Activated T-cell treated with anti-CD3 and anti-CD28 coated beads, Interleukin-2, amount 50 U/mL, for 24 hours (primary cell): ENCODE data around the gene PLD4.

Experiments used
- DNase-seq: peaks from one replicate; pipeline ENCODE4 v3.0.0-alpha.2; 2020
- H3K27ac Mint-ChIP-seq: 2 replicates; pipeline ENCODE4 v1.8.0; 2020; ENCODE audit warnings: mild to moderate bottlenecking, mixed read lengths
- H3K27me3 Mint-ChIP-seq: 2 replicates; pipeline ENCODE4 v1.8.0; 2020; ENCODE audit warnings: mixed read lengths
- H3K36me3 Mint-ChIP-seq: 2 replicates; pipeline ENCODE4 v1.8.0; 2020; ENCODE audit warnings: low read depth, mixed read lengths
- H3K4me1 Mint-ChIP-seq: 2 replicates; pipeline ENCODE4 v1.8.0; 2020; ENCODE audit warnings: low read depth, mixed read lengths
- H3K4me3 Mint-ChIP-seq: 2 replicates; pipeline ENCODE4 v1.8.0; 2020; ENCODE audit warnings: mild to moderate bottlenecking, moderate library complexity, mixed read lengths
- H3K9me3 Mint-ChIP-seq: 2 replicates; pipeline ENCODE4 v1.8.0; 2020; ENCODE audit warnings: mixed read lengths

Gene PLD4

DNA sequence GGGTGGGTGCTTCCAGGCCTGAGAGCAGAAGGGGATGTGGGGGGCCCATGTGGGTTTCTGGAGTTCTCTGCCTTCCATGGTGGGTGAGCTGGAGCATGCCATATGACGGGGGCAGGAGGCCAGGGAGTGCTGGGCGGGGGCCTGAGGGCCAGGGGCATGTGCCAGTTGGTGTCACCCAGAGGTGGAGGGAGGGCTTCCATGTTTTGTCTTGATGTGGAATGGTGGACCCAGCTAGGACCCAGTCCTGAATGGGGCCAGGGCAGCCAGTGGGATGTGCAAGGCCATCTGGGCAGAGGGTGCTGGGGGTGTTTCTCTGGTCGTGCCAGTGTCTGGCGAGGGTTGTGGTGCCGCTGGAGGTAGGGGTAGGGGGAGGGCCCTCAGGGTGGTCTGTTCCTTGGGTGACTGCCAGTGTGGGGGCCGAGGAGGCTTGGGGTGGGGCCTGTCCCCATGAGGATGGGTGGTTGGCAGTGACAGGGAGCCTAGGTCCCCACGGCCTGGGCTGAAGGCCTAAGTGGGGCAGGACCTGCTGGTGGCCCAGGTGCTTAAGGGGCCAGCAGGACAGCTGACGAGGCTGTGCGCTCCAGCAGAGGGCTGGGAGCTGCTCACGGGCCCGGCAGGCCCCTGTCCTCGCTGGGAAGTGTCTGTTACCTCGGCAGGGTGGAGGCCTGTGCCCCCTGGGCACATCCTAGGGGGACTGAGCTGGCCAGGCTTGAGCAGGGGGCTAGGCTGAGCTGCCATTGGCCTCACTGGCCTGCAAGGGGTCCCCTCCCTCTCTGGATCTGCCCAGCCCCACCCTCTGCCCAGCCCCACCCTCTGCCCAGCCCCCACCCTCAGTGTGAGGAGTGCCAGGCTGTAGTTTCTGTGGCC lies 32.8 kb upstream of the PLD4 start:
- no peaks in the 10 kb centered on the region for H3K36me3 Mint-ChIP-seq
- no peaks in the 10 kb centered on the region for H3K4me1 Mint-ChIP-seq
- H3K27ac Mint-ChIP-seq, result no peak overlapping the region
- no peak overlapping the region for H3K4me3 Mint-ChIP-seq
- H3K27me3 Mint-ChIP-seq, result no peaks in the 10 kb centered on the region
- no peaks in the 10 kb centered on the region for H3K9me3 Mint-ChIP-seq
- peak; percentile 27 for DNase-seq

DNA sequence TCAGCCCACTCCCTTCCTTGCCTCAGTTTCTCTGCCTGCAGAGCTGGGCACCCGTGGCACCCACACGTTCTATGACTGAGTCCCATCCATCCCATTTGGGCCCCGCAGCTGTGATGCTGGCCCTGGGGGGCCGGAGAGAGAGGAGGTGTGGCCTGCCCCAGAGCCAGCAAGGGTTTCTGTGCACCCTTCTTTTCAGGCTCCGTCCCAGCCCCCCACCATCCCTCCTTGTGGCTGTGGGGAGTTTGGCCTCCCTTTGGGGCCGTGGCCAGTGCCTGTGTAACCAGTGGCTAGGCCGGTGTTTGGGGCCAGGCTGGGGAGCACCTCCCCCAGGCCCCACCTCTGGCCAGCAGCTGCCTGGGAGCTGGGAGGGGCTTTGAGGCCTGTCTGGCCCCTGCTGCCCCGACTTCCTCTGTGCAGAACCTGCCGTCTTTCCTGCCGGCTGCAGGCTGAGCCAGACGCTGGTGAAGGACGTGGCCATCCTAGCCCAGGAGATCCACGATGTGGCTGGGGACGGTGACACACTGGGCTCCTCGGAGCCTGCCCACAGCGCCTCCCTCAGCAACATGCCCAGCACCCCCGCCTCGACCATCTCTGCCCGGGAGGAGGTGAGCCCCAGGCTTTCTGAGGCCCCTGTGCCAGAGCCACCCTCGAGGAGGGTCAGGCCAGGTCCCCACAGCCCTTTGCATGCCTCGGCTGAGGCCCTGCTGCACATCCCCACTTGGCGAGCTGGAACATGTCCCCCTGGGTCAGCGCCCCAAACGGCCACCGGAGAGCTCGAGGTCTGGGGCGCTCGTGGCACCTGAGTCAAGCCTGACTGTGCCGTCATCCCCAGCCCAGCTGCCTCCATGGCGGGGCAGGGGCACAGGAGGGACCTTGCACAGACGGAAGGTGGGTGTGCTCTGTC lies 31.9 kb upstream of the PLD4 start:
- DNase-seq, result no peak
- no peaks in the 10 kb centered on the region for H3K36me3 Mint-ChIP-seq
- no peaks in the 10 kb centered on the region for H3K9me3 Mint-ChIP-seq
- H3K27me3 Mint-ChIP-seq, result no peaks in the 10 kb centered on the region
- no peaks in the 10 kb centered on the region for H3K4me1 Mint-ChIP-seq
- no peak overlapping the region for H3K4me3 Mint-ChIP-seq
- H3K27ac Mint-ChIP-seq, result no peak overlapping the region

- Mint-ChIP-seq H3K4me3 (no peak overlapping the region), H3K9me3 (no peaks in the 10 kb centered on the region), H3K27me3 (no peaks in the 10 kb centered on the region), H3K4me1 (no peaks in the 10 kb centered on the region), H3K27ac (no peak overlapping the region), H3K36me3 (no peaks in the 10 kb centered on the region)
- DNase-seq, result no peak
Observed at GRCh38 chr14:104893435-104894207, 31.1 kb upstream of the PLD4 start.

GRCh38 chr14:104894331-104895206 lies 30.1 kb upstream of the PLD4 start:
- H3K4me1 Mint-ChIP-seq, result no peaks in the 10 kb centered on the region
- no peaks in the 10 kb centered on the region for H3K27me3 Mint-ChIP-seq
- no peak overlapping the region for H3K4me3 Mint-ChIP-seq
- H3K27ac Mint-ChIP-seq, result no peak overlapping the region
- H3K9me3 Mint-ChIP-seq, result no peaks in the 10 kb centered on the region
- H3K36me3 Mint-ChIP-seq, result no peaks in the 10 kb centered on the region
- peak; percentile 26 for DNase-seq

DNA sequence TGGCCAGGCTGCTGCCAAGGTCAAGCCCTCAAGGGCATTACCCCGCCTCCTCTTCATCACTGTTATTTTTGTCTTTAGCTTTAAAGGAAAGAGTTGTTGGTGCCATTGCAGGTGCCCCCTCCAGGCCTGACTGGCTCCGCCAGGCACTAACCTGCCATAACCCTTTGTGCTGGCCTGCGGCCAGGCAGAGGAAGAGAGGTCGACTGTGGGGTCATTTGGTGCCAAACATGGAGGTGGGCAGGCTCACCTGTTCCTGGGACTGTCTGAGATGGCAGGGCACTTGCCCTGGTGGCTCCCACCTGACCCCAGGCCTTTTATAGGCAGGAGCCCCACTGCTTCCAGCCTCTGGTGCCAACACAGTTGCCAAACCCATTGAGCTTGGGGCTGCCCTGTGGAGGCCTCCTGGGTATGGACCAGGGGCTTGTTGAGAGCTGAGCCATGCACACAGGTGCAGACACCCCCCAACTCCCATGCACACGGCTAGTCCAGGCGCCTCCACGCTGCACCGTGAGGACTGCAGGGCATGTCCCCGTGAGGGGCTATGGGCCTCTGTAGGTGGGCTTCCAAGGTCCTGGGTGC lies 29.4 kb upstream of the PLD4 start:
- Mint-ChIP-seq H3K27ac (no peak overlapping the region), H3K9me3 (no peaks in the 10 kb centered on the region), H3K27me3 (no peaks in the 10 kb centered on the region), H3K4me1 (no peaks in the 10 kb centered on the region), H3K4me3 (no peak overlapping the region), H3K36me3 (no peaks in the 10 kb centered on the region)
- no peak for DNase-seq

GRCh38 chr14:104895786-104896661 lies 28.7 kb upstream of the PLD4 start:
- DNase-seq, result peak; percentile 25
- Mint-ChIP-seq H3K9me3 (no peaks in the 10 kb centered on the region), H3K4me3 (no peak overlapping the region), H3K4me1 (no peaks in the 10 kb centered on the region), H3K36me3 (no peaks in the 10 kb centered on the region), H3K27ac (no peak overlapping the region), H3K27me3 (no peaks in the 10 kb centered on the region)

DNA sequence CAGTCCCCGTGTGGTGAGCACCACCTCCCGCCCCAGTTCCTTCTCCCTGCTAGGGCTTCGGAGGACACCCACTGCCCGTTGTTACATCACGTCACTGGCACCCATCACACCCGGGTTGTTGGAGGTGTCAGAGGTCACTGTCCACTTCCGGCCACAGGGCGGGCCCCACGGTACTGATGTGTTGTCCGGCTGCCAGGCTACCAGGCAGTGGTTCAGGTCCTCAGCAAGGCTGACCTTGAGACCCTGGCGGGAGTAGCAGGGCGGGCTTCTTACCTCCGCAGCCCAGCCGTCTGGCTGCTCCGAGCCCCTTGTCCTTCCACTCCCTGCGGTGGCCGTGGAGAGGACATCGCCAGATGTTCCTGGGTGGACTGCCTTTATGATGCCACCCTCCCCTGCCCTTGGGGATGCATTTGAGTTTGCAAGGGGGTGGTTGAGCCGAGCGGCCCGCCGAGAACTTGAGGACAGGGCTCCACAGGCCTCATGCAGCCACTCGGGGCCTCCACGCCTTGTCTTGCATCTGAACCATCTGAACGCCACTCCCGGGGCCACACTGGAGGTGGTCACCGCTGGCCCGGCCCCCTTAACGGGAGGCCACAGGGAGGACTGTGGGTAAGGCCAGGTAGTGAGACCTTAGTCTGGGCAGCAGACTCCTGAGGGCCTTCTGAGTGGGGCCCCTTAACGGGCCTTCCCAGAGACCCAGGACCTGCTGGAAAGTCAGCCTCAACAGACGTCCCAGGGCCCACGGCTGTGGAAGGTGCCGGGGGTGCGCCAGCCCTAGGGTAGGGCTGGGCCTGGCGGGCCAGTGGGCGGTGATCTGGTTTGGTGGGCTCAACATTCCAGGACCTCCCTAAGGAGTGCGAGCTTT lies 27.1 kb upstream of the PLD4 start:
- Mint-ChIP-seq H3K27me3 (no peaks in the 10 kb centered on the region), H3K27ac (no peak overlapping the region), H3K9me3 (no peaks in the 10 kb centered on the region), H3K4me3 (no peak overlapping the region), H3K4me1 (no peaks in the 10 kb centered on the region), H3K36me3 (no peaks in the 10 kb centered on the region)
- no peak for DNase-seq

- H3K36me3 Mint-ChIP-seq, result no peaks in the 10 kb centered on the region
- no peak overlapping the region for H3K4me3 Mint-ChIP-seq
- H3K9me3 Mint-ChIP-seq, result no peaks in the 10 kb centered on the region
- DNase-seq, result no peak
- no peak overlapping the region for H3K27ac Mint-ChIP-seq
- H3K27me3 Mint-ChIP-seq, result peaks cover under 1% of the 10 kb centered on the region
- H3K4me1 Mint-ChIP-seq, result no peaks in the 10 kb centered on the region
Observed at GRCh38 chr14:104898195-104898558, 26.5 kb upstream of the PLD4 start.

- Mint-ChIP-seq H3K4me3 (no peak overlapping the region), H3K9me3 (no peaks in the 10 kb centered on the region), H3K36me3 (no peaks in the 10 kb centered on the region), H3K4me1 (no peaks in the 10 kb centered on the region), H3K27me3 (peaks cover 5% of the 10 kb centered on the region), H3K27ac (no peak overlapping the region)
- DNase-seq, result no peak
Observed at GRCh38 chr14:104898870-104899510, 25.7 kb upstream of the PLD4 start.

DNA sequence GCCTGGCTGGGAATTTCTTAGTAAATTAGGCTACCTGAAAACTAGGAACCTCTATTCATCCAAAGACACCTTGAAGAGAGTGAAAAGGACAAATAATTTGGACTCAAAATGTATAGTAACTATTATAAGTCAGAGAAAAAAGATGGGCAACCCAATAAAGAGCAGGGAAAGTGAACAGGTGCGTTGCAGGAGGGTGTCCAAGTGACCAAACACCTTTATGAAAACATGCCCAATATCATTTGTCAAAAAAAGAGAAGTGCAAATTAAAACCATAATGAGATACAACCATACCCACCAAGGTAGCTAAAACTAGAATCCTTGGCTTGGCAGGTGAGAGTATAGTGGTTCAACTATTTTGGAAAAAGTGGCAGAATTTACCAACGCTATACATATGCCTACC lies 24.9 kb upstream of the PLD4 start:
- no peaks in the 10 kb centered on the region for H3K4me1 Mint-ChIP-seq
- no peak overlapping the region for H3K4me3 Mint-ChIP-seq
- no peak for DNase-seq
- no peaks in the 10 kb centered on the region for H3K9me3 Mint-ChIP-seq
- H3K27me3 Mint-ChIP-seq, result peaks cover 13% of the 10 kb centered on the region
- no peaks in the 10 kb centered on the region for H3K36me3 Mint-ChIP-seq
- H3K27ac Mint-ChIP-seq, result no peak overlapping the region

- H3K4me3 Mint-ChIP-seq, result no peak overlapping the region
- no peak overlapping the region for H3K27ac Mint-ChIP-seq
- no peaks in the 10 kb centered on the region for H3K4me1 Mint-ChIP-seq
- no peaks in the 10 kb centered on the region for H3K9me3 Mint-ChIP-seq
- H3K36me3 Mint-ChIP-seq, result no peaks in the 10 kb centered on the region
- no peak for DNase-seq
- peaks cover 15% of the 10 kb centered on the region for H3K27me3 Mint-ChIP-seq
Observed at GRCh38 chr14:104900639-104901512, 23.8 kb upstream of the PLD4 start.
